H9 (cell line): Measurements from ENCODE around the gene PPP1R16B. TPM values are rescaled to one million over a fixed set of nuclear protein-coding genes. Genes with fewer than 3 reads are reported as not detected.

Experiments
- DNase-seq: peaks from one replicate; pipeline ENCODE4 v3.0.0-alpha.2; 2017
- H2AFZ ChIP-seq: one replicate; pipeline ENCODE4 v1.6.1; 2013; ENCODE audit warnings: mild to moderate bottlenecking, low read length, control low read depth, moderate library complexity
- H2AK5ac ChIP-seq: 2 replicates; pipeline ENCODE4 v1.6.1; 2013; ENCODE audit warnings: low read length, control low read depth, mixed read lengths; ENCODE audit not compliant: insufficient read length
- H2BK120ac ChIP-seq: one replicate; pipeline ENCODE4 v1.6.1; 2013; ENCODE audit warnings: low read depth, mild to moderate bottlenecking, low read length, control low read depth, inconsistent platforms; ENCODE audit not compliant: poor library complexity, severe bottlenecking
- H2BK12ac ChIP-seq: 2 replicates; pipeline ENCODE4 v1.6.1; 2013; ENCODE audit warnings: low read length, control low read depth, mixed read lengths, low read depth; ENCODE audit not compliant: insufficient read length
- H2BK15ac ChIP-seq: 2 replicates; pipeline ENCODE4 v1.6.1; 2013; ENCODE audit warnings: low read depth, low read length, control low read depth
- H2BK20ac ChIP-seq: one replicate; pipeline ENCODE4 v1.6.1; 2013; ENCODE audit warnings: low read depth, mild to moderate bottlenecking, low read length, control low read depth, inconsistent platforms; ENCODE audit not compliant: poor library complexity, severe bottlenecking
- H2BK5ac ChIP-seq: 2 replicates; pipeline ENCODE4 v1.6.1; 2013; ENCODE audit warnings: low read length, control low read depth, mixed read lengths; ENCODE audit not compliant: insufficient read length
- H3K14ac ChIP-seq: 2 replicates; pipeline ENCODE4 v1.6.1; 2013; ENCODE audit warnings: low read length, control low read depth; ENCODE audit not compliant: insufficient read depth
- H3K18ac ChIP-seq: 2 replicates; pipeline ENCODE4 v1.6.1; 2013; ENCODE audit warnings: low read depth, mild to moderate bottlenecking, mixed read lengths, low read length, control low read depth; ENCODE audit not compliant: insufficient read length
- H3K23ac ChIP-seq: 2 replicates; pipeline ENCODE4 v1.6.1; 2013; ENCODE audit warnings: low read length, control low read depth, mixed read lengths, low read depth; ENCODE audit not compliant: insufficient read length
- H3K23me2 ChIP-seq: 2 replicates; pipeline ENCODE4 v1.6.1; 2013; ENCODE audit warnings: low read depth, mild to moderate bottlenecking, mixed read lengths, low read length, control low read depth; ENCODE audit not compliant: insufficient read length, poor library complexity, severe bottlenecking
- H3K27ac ChIP-seq: 2 replicates; pipeline ENCODE4 v1.5.1; 2013; ENCODE audit warnings: low read length, control low read depth, mixed read lengths, low read depth; ENCODE audit not compliant: insufficient read length
- H3K27me3 ChIP-seq: 2 replicates; pipeline ENCODE4 v1.6.1; 2013; ENCODE audit warnings: low read length, control low read depth, inconsistent platforms; ENCODE audit not compliant: insufficient read depth
- H3K4ac ChIP-seq: 2 replicates; pipeline ENCODE4 v1.6.1; 2013; ENCODE audit warnings: low read depth, mild to moderate bottlenecking, control low read depth, inconsistent platforms, low read length, moderate library complexity
- H3K4me1 ChIP-seq: 2 replicates; pipeline ENCODE4 v1.6.1; 2013; ENCODE audit warnings: low read length, control low read depth, inconsistent platforms; ENCODE audit not compliant: insufficient read depth
- H3K4me2 ChIP-seq: 2 replicates; pipeline ENCODE4 v1.6.1; 2013; ENCODE audit warnings: low read length, control low read depth, mixed read lengths; ENCODE audit not compliant: insufficient read length, insufficient read depth
- H3K56ac ChIP-seq: 2 replicates; pipeline ENCODE4 v1.6.1; 2013; ENCODE audit warnings: low read depth, mild to moderate bottlenecking, mixed read lengths, low read length, control low read depth; ENCODE audit not compliant: insufficient read length
- H3K79me1 ChIP-seq: 2 replicates; pipeline ENCODE4 v1.6.1; 2013; ENCODE audit warnings: low read depth, mild to moderate bottlenecking, moderate library complexity, low read length, control low read depth, inconsistent platforms; ENCODE audit not compliant: insufficient read depth, poor library complexity, severe bottlenecking
- H3K79me2 ChIP-seq: 2 replicates; pipeline ENCODE4 v1.6.1; 2013; ENCODE audit warnings: low read length, control low read depth, inconsistent platforms; ENCODE audit not compliant: insufficient read depth
- H3K9ac ChIP-seq: 2 replicates; pipeline ENCODE4 v1.6.1; 2013; ENCODE audit warnings: low read length, control low read depth, mixed read lengths; ENCODE audit not compliant: insufficient read length; ENCODE audit errors: extremely low read depth
- H3K9me3 ChIP-seq: one replicate; pipeline ENCODE4 v1.6.1; 2013; ENCODE audit warnings: low read depth, low read length, inconsistent platforms; ENCODE audit not compliant: control insufficient read depth
- H3T11ph ChIP-seq: one replicate; pipeline ENCODE4 v1.6.1; 2013; ENCODE audit warnings: mild to moderate bottlenecking, low read length, control low read depth, inconsistent platforms
- H4K20me1 ChIP-seq: one replicate; pipeline ENCODE4 v1.6.1; 2013; ENCODE audit not compliant: control insufficient read depth, insufficient read length, insufficient read depth
- H4K5ac ChIP-seq: 2 replicates; pipeline ENCODE4 v1.6.1; 2013; ENCODE audit warnings: low read depth, mild to moderate bottlenecking, mixed read lengths, low read length, control low read depth; ENCODE audit not compliant: insufficient read length
- H4K8ac ChIP-seq: replicated peaks from 2 replicates; pipeline ENCODE4 v1.6.1; 2013; ENCODE audit warnings: low read length, control low read depth, mixed read lengths, low read depth; ENCODE audit not compliant: insufficient read length
- H4K91ac ChIP-seq: 2 replicates; pipeline ENCODE4 v1.6.1; 2013; ENCODE audit warnings: low read depth, mild to moderate bottlenecking, moderate library complexity, mixed read lengths, low read length, control low read depth; ENCODE audit not compliant: insufficient read length
- H3K27ac Mint-ChIP-seq, 3 experiments: 2 replicates in 2 of 3; 3 replicates in 1 of 3; pipeline ENCODE4 v1.8.0; 2020 to 2021; ENCODE audit warnings: mixed read lengths in 3 of 3, mild to moderate bottlenecking in 1 of 3, moderate library complexity in 1 of 3
- H3K27me3 Mint-ChIP-seq: 2 replicates; pipeline ENCODE4 v1.8.0; 2021; ENCODE audit warnings: low read depth, mild to moderate bottlenecking, moderate library complexity, mixed read lengths
- H3K36me3 Mint-ChIP-seq, 3 experiments: 2 replicates in 2 of 3; 3 replicates in 1 of 3; pipeline ENCODE4 v1.8.0; 2020 to 2021; ENCODE audit warnings: low read depth in 3 of 3, mixed read lengths in 3 of 3; ENCODE audit not compliant: insufficient read depth in 1 of 3
- H3K4me1 Mint-ChIP-seq, 2 experiments: 2 replicates each; pipeline ENCODE4 v1.8.0; 2020; ENCODE audit warnings: mixed read lengths in 2 of 2
- H3K4me3 Mint-ChIP-seq, 2 experiments: 2 replicates in 1 of 2; 3 replicates in 1 of 2; pipeline ENCODE4 v1.8.0; 2020 to 2021; ENCODE audit warnings: mild to moderate bottlenecking in 2 of 2, mixed read lengths in 2 of 2, moderate library complexity in 1 of 2
- H3K9me3 Mint-ChIP-seq, 2 experiments: 2 replicates in 1 of 2; 3 replicates in 1 of 2; pipeline ENCODE4 v1.8.0; 2020; ENCODE audit warnings: mild to moderate bottlenecking in 2 of 2, mixed read lengths in 2 of 2, moderate library complexity in 1 of 2
- CTCF ChIP-seq: fragments of 200-600 bp; sonication (generic); conservative IDR thresholded peaks from 3 replicates; pipeline ENCODE4 v1.8.0; 2021; ENCODE audit warnings: antibody characterized with exemption, mild to moderate bottlenecking
- WGBS: extraction: QIAGEN DNeasy Blood & Tissue Kit; methylation state at CpG from one replicate; pipeline ENCODE4 v1.1.7; 2013; ENCODE audit warnings: missing lambda C conversion rate, low lambda C conversion rate, mixed read lengths; ENCODE audit not compliant: insufficient read length; ENCODE audit errors: extremely low coverage; 5-methylcytosine and 5-hydroxymethylcytosine counted together
- total RNA-seq: library from RNA; stranded (reverse); gene quantifications from 2 replicates; pipeline ENCODE4 v1.2.1, GENCODE V29; 2021

PPP1R16B gene
- total RNA-seq, 1 experiment from 2014 or later, result 8.2 TPM

- TF ChIP-seq CTCF, result no peak
- Histone ChIP-seq H3K18ac (no peak overlapping the region), H3K27me3 (no peaks in the 10 kb centered on the region), H3K4me1 (no peaks in the 10 kb centered on the region), H4K91ac (no peak overlapping the region), H3K56ac (no peak overlapping the region), H3T11ph (no peak overlapping the region), H2BK15ac (no peak overlapping the region), H3K9ac (no peak overlapping the region), H3K4me2 (no peak overlapping the region), H2BK12ac (no peak overlapping the region), H2BK120ac (no peak overlapping the region), H4K5ac (no peak overlapping the region), H3K79me2 (no peaks in the 10 kb centered on the region), H2BK5ac (no peak overlapping the region), H2BK20ac (no peak overlapping the region), H2AFZ (no peak overlapping the region), H3K23me2 (no peaks in the 10 kb centered on the region), H3K27ac (no peak overlapping the region), H3K79me1 (no peaks in the 10 kb centered on the region), H3K23ac (no peak overlapping the region), H4K20me1 (no peaks in the 10 kb centered on the region), H2AK5ac (no peak overlapping the region), H3K14ac (no peak overlapping the region), H3K9me3 (no peaks in the 10 kb centered on the region), H3K4ac (no peak overlapping the region), H4K8ac (no peak overlapping the region)
- Mint-ChIP-seq H3K4me3 (no peak overlapping the region), H3K27me3 (no peaks in the 10 kb centered on the region; the same call in 1 of the 2 replicates), H3K9me3 (no peaks in the 10 kb centered on the region), H3K36me3 (peaks cover 29 to 71% (median 69%) of the 10 kb centered on the region in 3 experiments; a peak in 6 of 7 replicates), H3K4me1 (no peaks in the 10 kb centered on the region), H3K27ac (no peak overlapping the region)
- DNase-seq, result no peak
- WGBS, result no CpG with 5 or more reads among the region's 7 CpGs
Measured at GRCh38 chr20:38757145-38757775, 48.2 kb upstream of the PPP1R16B start.
